HFF-Myc (cell line): Measurements from ENCODE around the gene RPUSD4.
A peak's percentile ranks its signal among the peaks of the same experiment; 100 is the strongest.

Source experiments
- DNase-seq: peaks from one replicate; pipeline ENCODE4 v3.0.0-alpha.2; 2011; ENCODE audit warnings: low read depth; ENCODE audit errors: extremely low read depth
- H3K4me3 ChIP-seq: replicated peaks from 2 replicates; pipeline ENCODE4 v1.5.1; 2011; ENCODE audit warnings: low read depth, mild to moderate bottlenecking, control low read depth, low read length
- CTCF ChIP-seq: IDR thresholded peaks from 2 replicates; pipeline ENCODE4 v1.5.1; 2012; ENCODE audit warnings: mild to moderate bottlenecking, low read depth, low read length, control low read depth; ENCODE audit errors: missing control alignments

RPUSD4 gene

DNA sequence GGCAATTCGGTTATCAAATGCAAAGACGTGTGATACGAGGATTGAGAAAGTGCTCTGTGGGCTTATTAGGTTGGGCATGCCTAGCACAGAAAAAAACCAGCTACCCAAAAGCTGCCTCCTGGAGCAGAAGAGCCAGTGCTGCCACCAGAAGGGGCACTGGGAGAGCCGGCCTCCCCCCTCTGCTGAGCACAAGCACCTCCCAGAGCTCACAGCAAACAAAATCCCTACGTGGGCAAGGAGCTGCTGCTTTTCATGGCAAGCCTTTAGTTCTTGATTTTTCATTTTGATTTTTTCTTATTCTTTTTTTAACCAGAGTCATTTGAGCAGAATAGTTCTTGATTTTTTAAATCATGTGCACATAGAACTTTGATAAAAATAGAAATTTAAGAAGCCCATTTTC lies 12.8 kb downstream of the RPUSD4 start:
- H3K4me3 ChIP-seq = no peak overlapping the region
- no peak for TF ChIP-seq CTCF
- no peak for DNase-seq

- DNase-seq = peak; percentile 72
- TF ChIP-seq CTCF = no peak
- no peak overlapping the region for H3K4me3 ChIP-seq
Observed at GRCh38 chr11:126197277-126197939, 14.0 kb downstream of the RPUSD4 start.

GRCh38 chr11:126195119-126195518 lies 16.3 kb downstream of the RPUSD4 start:
- no peak for TF ChIP-seq CTCF
- no peak for DNase-seq
- H3K4me3 ChIP-seq = no peak overlapping the region

DNA sequence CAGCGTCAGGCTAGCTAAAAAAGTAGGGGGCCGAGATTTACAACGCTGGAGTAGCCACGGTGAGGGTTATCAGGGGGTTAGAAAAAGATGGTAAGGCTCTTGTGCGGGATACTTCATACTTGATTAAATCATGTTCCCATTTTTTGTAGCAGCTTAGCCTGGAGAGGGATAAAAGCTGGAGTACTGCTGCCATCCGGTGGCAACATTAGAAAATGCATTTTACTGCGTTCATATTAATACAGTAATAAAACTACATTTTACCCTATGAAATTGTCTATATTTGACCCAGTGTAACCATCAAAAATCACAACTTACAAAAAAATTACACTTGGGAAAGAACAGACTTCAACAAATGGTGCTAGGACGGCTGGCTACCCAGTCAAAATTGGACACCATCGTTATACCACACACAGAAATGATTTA lies 17.3 kb downstream of the RPUSD4 start:
- H3K4me3 ChIP-seq = no peak overlapping the region
- TF ChIP-seq CTCF = peak; percentile 47
- DNase-seq = no peak

DNA sequence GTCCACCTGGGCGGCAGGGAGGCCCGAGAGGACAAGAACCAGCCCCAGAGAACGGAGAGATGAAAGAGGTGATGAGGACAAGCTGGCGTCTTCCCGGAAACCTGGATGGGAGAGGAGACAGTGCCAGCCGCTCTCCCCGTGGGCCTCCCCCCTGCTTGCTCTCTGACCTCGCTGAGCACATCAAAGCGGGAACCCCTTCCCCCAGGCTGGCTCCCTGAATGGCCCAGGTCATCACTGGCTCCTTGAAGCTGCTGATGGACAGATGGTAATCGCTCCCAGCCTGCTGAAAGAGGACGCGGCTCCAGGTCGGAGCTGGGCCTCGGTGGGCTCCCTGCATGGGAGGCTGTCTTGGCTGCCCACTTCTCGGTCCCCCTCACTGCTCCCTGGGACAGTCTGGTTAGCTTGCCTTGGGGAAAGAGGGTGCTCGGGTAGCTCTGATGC lies 18.4 kb downstream of the RPUSD4 start:
- no peak overlapping the region for H3K4me3 ChIP-seq
- no peak for DNase-seq
- no peak for TF ChIP-seq CTCF

GRCh38 chr11:126192361-126192760 lies 19.1 kb downstream of the RPUSD4 start:
- H3K4me3 ChIP-seq = no peak overlapping the region
- TF ChIP-seq CTCF = no peak
- DNase-seq = no peak

GRCh38 chr11:126191379-126192073 lies 19.9 kb downstream of the RPUSD4 start:
- DNase-seq = no peak
- no peak overlapping the region for H3K4me3 ChIP-seq
- TF ChIP-seq CTCF = no peak
